ENCODE results near the gene DCAF8.

DCAF8 gene

DNA sequence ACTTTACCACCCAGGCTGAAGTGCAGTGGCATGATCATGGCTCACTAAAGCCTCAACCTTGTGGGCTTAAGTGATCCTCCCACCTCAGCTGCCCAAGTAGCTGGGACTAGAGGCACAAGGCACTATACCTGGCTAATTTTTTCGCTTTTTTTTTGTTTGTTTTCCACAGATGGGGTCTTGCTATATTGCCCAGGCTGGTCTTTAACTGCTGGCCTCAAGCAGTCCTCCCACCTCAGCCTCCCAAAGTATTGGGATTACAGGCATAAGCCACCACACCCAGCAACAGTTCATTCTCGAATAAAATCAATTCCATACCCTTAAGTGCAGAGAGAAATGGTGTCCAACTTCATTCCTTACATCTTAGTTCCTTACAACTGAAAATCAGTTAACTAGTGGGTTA lies 24.8 kb downstream of the DCAF8 start:
- H3K27ac ChIP-seq: no peak overlapping the region
- TF ChIP-seq ZFX (IDR thresholded peaks at IDR 0.05; ENCODE audit: borderline replicate concordance): no peak
- TF ChIP-seq, protein P1, sequence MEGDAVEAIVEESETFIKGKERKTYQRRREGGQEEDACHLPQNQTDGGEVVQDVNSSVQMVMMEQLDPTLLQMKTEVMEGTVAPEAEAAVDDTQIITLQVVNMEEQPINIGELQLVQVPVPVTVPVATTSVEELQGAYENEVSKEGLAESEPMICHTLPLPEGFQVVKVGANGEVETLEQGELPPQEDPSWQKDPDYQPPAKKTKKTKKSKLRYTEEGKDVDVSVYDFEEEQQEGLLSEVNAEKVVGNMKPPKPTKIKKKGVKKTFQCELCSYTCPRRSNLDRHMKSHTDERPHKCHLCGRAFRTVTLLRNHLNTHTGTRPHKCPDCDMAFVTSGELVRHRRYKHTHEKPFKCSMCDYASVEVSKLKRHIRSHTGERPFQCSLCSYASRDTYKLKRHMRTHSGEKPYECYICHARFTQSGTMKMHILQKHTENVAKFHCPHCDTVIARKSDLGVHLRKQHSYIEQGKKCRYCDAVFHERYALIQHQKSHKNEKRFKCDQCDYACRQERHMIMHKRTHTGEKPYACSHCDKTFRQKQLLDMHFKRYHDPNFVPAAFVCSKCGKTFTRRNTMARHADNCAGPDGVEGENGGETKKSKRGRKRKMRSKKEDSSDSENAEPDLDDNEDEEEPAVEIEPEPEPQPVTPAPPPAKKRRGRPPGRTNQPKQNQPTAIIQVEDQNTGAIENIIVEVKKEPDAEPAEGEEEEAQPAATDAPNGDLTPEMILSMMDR (IDR thresholded peaks at IDR 0.05): no peak

DNA sequence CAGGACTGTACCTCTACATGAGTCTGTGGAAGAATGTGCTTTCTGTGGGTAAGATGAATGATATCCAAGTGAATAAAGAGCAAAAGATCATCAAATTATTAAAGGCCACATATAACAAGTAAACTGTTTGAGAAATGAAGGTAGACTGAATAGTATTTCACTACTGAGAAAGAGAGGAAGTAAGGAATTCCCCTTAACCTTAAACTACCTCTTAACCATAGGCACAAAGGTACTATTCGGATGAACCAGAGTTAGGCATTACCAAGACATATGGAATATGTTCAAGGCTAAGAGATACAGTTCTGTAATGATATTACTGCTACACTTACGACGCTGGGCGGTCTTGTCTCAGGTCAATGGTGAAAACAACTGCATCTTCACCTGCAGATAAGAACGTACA lies 25.5 kb downstream of the DCAF8 start:
- TF ChIP-seq, protein P1 (IDR thresholded peaks at IDR 0.05): no peak
- no peak for TF ChIP-seq ZFX (IDR thresholded peaks at IDR 0.05; ENCODE audit: borderline replicate concordance)

DNA sequence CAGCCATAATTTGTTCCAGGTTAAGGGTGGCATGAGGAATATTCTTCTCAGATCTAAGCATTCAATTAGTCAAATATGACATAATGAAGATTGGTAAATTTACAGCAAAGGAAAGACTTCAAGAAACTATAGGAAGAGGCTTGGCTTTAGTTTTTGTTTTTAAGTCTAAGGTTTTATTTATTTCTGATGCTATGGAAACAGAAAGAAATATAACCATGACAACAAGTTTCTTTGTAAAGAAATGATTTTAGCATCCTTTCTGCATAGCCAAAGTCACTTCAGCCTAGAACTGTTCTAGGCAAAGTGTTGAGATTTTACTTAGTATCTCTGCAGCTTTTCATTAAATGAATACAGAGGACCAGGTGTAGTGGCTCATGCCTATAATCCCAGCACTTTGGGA lies 29.4 kb downstream of the DCAF8 start:
- H3K27ac ChIP-seq: no peak overlapping the region
- TF ChIP-seq, protein P1 (IDR thresholded peaks at IDR 0.05): no peak
- no peak for TF ChIP-seq ZFX (IDR thresholded peaks at IDR 0.05; ENCODE audit: borderline replicate concordance)

More for the DNA sequence above, 25.5 kb downstream of the DCAF8 start:
- H3K27ac ChIP-seq: no peak overlapping the region

DNA sequence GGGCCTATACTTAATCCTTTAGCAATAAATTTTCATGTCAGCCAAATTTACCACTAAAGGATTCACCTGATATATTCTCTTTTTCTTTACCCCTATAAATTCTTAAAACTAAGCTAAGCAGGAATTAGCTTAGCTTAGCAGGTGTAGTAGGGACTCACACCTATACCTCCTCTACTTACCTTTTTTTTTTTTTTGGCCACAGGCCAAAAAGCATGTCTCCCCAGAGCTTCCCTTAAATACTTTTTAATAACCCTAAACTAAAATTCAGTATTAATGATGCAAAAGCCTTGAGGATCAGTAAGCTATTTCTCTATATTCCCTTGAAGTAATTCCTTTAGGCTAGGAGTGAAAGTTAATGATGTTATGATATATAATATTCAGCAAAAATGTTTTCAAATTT lies 33.9 kb downstream of the DCAF8 start:
- TF ChIP-seq, protein P1 (IDR thresholded peaks at IDR 0.05): no peak
- no peak for TF ChIP-seq ZFX (IDR thresholded peaks at IDR 0.05; ENCODE audit: borderline replicate concordance)

DNA sequence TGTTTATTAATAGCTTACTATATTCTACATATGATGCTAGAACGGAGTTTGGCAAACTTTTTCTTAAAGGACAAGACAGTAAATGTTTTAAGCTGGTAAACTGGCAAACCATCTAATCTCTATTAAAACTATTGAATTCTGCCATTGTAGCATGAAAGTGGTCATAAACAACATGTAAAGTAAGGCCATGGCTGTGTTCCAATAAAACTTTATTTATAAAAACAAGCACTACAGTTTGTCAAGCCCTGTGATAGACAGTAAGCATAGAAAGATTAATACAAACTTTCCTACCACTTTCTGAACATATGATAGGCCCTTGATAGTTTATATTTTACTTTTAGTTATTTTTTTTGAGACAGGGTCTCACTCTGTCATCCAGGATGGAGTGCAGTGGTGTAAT lies 34.8 kb downstream of the DCAF8 start:
- no peak overlapping the region for H3K27ac ChIP-seq
- no peak for TF ChIP-seq ZFX (IDR thresholded peaks at IDR 0.05; ENCODE audit: borderline replicate concordance)
- TF ChIP-seq, protein P1 (IDR thresholded peaks at IDR 0.05): no peak

More for the DNA sequence above, 33.9 kb downstream of the DCAF8 start:
- no peak overlapping the region for H3K27ac ChIP-seq

DNA sequence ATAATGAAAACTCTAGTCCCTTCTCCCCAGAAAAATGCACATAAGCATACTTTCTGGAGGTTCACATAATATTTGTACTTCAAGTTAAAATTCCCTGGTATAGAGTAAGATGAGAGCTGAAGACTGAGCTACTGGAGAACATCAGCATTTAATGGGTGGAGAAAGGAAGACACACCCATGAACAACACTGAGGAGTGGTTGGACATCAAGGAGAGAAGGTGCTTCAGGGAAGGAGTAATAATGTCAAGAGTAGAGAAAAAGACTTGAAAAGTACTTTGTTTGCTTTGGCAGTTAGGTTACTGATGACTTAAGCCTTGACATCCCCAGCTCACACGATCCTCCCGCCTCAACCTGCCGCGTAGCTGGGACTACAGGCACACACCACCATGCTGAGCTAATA lies 35.3 kb downstream of the DCAF8 start:
- H3K27ac ChIP-seq: 0 out of 2 replicates have a peak overlapping the region, but pooled peaks have one; percentile 3

DNA sequence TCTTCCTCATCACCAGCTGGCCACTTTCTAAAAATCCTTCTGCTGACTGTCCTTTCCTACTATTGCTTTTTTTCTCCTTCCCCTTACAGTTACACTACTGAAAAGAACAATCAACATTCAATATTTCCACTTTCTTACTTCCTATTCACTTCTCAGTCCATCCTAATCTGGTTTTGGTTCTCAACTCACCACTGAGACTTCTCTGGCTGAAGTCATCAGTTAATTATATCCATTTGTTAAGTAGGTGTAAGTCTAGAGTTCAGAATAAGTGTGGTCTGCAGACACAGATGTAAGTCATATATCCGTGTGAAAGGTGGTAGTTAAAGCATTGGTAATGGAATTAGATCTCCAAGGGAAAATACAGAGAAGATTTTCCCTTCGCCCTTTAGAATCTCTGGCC lies 35.7 kb downstream of the DCAF8 start:
- 0 out of 2 replicates have a peak overlapping the region, but pooled peaks have one; percentile 3 for H3K27ac ChIP-seq
- TF ChIP-seq, protein P1 (IDR thresholded peaks at IDR 0.05): no peak
- no peak for TF ChIP-seq ZFX (IDR thresholded peaks at IDR 0.05; ENCODE audit: borderline replicate concordance)

More for the DNA sequence above, 35.3 kb downstream of the DCAF8 start:
- no peak for TF ChIP-seq ZFX (IDR thresholded peaks at IDR 0.05; ENCODE audit: borderline replicate concordance)

DNA sequence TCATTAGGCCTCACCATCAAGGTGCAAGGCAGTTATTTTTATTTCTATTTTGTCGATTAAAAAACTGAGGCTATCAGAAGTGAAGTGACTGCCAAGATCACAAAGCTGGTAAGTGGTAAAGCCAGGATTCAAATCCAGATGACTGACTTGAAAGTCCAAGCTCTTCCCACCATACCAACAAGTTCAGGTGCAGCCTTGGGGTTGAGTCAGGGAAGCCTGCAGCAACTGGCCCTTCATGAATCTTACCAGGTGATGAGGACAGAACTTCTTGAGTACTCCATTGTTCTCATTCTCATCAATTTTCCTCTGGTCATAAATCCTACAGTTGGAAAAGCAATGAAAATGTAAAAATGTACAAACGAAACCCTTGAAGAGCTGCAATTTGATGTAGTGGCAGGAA lies 37.0 kb downstream of the DCAF8 start:
- TF ChIP-seq, protein P1 (IDR thresholded peaks at IDR 0.05): no peak
- TF ChIP-seq ZFX (IDR thresholded peaks at IDR 0.05; ENCODE audit: borderline replicate concordance): no peak

More for the DNA sequence above, 37.0 kb downstream of the DCAF8 start:
- H3K27ac ChIP-seq: no peak overlapping the region
